IPS DF 19.7 (cell line): Measurements from ENCODE around the gene TRIM51.
"Not testable (repeated sequence)": the region's sequence is repeated elsewhere in the genome, so short reads cannot be mapped to it uniquely, and the experiment has no call there.

ENCODE experiments used
- DNase-seq: peaks from one replicate; pipeline ENCODE4 v3.0.0-alpha.2; 2013; ENCODE audit warnings: low read depth, low spot score

TRIM51 gene, protein sequence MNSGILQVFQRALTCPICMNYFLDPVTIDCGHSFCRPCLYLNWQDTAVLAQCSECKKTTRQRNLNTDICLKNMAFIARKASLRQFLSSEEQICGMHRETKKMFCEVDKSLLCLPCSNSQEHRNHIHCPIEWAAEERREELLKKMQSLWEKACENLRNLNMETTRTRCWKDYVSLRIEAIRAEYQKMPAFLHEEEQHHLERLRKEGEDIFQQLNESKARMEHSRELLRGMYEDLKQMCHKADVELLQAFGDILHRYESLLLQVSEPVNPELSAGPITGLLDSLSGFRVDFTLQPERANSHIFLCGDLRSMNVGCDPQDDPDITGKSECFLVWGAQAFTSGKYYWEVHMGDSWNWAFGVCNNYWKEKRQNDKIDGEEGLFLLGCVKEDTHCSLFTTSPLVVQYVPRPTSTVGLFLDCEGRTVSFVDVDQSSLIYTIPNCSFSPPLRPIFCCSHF

DNA sequence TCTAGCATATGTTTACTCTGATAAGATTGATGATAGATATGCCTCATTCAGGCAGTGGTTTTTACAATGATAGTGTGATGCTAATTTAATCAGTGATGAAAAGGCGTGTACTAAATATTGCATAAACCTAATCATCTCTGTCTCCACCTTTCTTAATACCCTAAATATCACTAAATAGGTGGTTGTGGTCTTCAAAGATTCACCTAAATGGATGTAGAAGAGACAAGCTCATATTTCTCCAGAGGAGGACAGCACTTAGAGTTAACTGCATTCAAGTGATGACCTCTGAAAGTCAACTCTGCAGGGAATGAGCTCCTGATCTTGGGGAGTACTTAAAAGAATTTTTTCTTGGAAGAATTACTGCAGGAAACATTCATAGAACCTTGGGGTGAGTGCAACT lies at the start of gene TRIM51:
TSS of gene TRIM51 (plus strand) at position 301 of the 400 bp plus-strand sequence. CDS start 2,132 bp downstream, outside the sequence.
- DNase-seq = not testable (repeated sequence)

DNA sequence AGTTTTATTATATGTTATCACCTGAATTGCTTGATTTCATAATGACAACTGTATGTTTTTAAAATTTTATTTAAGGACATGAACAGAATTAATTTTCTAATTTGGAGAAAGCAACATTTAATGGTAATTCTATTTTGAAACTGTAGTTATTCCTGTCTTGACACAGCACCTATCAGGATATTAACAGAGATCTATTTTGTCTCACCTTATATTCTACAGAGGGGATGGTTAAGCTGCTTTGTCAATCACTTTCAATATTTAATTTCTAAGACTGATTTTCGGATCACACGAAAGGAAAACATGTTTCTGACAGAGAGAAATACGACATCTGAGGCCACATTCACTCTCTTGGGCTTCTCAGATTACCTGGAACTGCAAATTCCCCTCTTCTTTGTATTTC lies 44.6 kb upstream of the TRIM51 start, which contains the start of gene OR5D16:
TSS of gene OR5D16 (plus strand) at position 301 of the 400 bp plus-strand sequence. CDS start at position 301, 0 bp downstream.
- no peak for DNase-seq

DNA sequence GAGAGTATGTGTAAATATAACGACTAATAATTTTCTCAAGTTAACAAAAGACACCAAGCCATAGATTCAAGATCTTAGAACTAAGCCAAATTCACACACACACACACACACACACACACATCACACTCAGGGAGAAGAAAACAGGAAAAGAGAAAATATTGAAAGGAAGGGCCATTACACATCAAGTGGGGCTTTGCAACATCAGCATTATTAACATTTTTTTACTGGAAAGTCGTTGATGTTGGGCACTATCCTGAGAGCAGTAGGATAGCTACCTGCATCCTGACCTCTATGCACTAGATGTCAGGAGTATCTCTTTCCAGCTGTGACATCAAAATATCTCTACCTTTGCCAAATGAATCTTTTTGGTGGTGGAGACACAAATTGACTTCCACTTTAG lies 35.6 kb upstream of the TRIM51 start:
- DNase-seq = no peak

DNA sequence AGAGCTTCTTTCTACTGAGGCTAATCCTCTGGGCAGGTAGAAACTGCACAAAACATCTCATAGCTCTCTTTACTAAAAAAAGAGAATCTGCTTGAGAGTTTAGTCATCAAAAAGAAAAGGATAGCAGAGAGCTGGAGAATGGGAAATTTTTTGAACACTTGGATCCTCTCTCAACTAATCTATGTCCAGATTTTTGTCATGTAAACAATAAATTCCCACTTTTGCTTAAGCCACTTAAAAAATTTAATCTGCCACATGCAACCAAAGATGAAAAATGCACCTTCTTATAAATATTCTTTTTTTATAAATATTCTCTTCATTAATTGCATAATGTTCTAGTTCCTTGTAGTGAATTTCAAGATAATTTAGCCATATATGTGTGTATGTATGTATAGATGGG lies 34.1 kb upstream of the TRIM51 start:
- DNase-seq = no peak

DNA sequence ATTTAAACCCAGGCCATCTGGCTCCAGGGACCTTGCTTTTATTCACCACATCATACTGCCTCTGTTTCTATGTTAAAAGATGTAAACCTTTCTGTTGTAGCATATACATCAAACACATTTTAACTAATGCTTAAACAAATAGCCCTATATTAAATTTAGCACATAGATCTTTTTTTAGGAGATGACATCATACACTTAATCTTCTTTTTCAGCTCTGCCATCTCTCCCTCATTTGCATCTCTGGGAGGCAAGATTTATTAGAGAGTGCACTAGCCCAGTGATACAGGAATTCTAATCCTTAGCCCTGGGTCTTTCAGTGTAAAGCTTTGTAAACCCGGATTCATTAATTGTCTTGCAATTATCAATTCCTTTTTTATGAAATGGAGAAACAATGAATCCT lies 31.0 kb upstream of the TRIM51 start:
- DNase-seq = no peak

DNA sequence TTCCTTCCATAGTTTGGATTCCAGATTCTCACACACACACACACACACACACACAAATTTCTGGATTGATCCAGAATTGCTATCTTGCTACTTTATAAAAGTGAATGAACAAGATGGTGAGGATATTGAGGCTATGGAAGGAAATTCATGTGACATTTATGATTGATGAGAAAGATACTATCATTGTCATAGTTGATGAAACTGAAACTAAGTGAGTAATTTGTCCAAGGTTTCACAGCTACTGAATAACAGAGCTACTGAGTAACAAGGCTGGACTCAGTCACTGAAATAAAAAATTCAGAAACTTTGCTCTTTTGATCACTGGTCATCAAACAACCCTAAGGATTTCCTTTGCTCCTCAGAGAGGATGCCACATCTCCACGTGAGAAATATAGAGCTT lies 28.4 kb upstream of the TRIM51 start:
- DNase-seq = no peak

DNA sequence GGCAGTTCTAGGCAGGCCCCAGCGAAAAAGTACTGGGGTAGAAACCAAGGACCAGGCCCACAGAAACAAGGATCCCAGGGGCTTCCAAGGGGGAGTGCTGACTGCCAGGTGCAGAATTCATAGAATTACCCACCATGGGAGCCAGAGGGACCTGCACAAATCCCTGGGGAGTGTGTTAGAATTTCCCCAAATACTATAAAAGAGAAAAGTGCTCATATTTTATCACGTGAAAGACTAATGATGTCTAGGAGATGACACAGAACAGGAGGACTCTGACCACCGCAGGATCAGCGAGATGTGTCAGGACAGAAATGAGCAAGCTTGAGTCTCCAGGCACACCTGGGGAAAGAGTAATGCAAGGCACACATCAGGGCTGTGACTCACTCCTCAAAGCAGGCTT lies 15.7 kb upstream of the TRIM51 start:
- DNase-seq = not testable (repeated sequence)

DNA sequence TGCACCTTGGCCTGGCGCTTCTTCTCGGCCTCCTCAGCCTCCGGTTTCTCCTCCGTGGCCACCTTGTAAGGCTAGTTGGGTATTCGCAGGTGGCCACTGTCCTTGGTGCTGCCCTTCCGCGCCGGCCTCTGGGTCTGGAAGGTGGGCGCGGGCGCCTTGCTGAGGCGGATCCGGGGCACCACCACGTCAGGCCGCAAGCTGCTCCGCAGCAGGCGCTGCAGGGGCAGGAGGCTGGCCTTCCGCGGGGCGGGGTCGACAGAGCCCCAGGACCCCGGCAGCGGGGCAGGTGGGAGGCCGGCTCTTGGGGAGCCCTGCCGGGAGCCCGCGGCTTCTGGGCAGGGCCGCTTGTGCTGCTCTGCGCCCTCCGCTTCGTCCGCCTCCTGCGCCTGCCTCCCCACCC lies 10.4 kb upstream of the TRIM51 start:
- not testable (repeated sequence) for DNase-seq

DNA sequence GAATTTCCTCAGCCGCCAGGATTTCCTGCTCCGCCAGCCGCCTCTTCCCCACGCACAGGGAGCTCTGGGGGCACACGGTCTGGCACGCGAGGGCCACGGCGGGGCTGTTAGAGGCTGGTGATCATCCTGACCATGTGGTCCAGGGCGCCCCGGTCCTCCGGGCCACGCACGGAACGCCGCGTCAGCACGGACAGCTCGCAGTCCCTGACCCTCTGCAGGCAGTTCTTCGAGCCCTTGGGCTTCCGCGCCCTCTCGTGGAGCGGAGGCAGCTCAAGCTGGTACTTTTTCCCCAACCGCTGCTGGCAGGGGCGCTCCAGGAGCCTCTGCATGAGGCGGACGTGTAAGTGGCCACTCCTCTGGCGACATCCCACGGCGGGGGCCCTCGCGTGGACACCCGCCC lies 10.0 kb upstream of the TRIM51 start:
- not testable (repeated sequence) for DNase-seq

DNA sequence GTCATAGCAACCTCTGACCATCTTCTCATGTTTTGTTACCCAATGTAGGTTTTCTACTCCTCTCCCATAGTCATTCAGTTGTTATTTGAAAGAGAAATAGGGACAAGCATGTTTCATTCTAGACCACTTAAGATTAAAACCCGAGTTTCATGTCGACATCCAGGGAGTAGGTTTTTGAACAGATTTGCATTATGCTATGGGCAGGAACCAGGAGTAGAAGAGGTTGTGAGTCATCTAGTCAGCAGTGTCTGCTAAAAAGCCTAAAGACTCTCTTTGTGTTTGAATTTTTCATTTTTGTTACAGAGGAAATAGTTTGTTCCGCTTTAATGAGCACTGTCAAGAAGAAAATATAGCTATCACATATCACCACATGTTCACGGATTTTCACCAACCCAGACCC lies 1.9 kb downstream of the TRIM51 start:
- not testable (repeated sequence) for DNase-seq

DNA sequence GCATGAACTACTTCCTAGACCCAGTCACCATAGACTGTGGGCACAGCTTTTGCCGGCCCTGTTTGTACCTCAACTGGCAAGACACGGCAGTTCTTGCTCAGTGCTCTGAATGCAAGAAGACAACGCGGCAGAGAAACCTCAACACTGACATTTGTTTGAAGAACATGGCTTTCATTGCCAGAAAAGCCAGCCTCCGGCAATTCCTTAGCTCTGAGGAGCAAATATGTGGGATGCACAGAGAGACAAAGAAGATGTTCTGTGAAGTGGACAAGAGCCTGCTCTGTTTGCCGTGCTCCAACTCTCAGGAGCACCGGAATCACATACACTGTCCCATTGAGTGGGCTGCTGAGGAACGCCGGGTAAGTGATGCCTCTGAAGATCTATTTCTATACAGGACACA lies 2.4 kb downstream of the TRIM51 start:
- DNase-seq = not testable (repeated sequence)

DNA sequence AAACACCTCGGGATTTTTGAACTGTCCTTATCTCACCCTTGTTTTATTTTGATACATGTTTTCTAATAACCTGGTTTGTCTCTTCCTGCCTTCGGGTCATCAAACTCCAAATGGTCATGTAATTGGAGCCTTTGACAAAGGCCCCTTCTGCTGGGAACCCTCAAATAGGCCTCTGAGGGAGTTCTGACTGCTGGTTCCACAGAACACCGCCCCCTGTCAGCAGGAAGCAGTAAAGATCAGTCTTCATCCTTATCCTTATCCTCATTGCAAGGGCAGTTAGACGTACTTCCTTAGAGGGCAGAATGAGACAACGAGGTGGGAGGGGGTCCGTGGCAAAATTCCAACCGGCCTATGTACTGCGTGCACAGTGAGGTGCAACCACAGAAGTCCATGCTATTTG lies 12.1 kb downstream of the TRIM51 start:
- no peak for DNase-seq

DNA sequence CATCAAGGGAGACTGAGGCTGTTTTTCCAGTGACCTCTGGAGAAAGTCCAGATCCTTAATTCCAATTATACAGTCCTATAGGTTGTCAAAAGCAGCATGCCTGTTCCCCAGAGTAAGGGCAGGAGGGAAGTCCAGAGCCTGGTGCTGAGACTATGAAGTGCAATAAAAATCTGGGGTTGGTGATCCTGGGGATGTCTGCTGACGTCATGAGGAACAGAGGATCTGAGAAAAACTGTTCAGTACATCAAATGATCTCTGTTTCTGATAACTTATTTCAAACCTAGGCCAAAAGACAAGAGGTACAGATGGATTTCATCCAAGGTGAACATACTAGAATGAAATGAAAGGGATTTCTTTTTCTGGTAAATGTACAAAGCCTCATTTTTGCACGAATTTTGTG lies 19.2 kb downstream of the TRIM51 start:
- DNase-seq = no peak

DNA sequence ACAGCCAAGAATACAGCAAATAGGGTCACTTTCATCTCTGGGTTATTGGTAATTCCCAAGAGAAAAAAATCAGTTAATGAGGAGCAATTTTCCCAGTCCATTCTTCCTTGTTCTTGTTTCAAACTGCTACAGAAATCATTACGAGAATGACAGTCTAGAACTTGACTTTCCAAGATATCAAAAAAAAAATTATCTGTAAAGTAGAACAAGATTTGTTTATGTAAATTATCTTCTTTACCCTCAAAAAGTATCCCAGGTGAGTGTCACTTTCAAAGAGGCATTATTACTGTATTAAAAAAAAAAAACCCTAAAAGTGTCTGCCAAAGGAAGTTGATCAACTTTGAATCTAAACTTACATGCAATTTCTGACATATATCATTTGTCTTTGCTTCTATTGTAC lies 31.4 kb downstream of the TRIM51 start, which contains the start of gene OR5W2:
TSS of gene OR5W2 (minus strand) at position 101 of the 400 bp plus-strand sequence. CDS start at position 101, 0 bp downstream.
- no peak for DNase-seq

DNA sequence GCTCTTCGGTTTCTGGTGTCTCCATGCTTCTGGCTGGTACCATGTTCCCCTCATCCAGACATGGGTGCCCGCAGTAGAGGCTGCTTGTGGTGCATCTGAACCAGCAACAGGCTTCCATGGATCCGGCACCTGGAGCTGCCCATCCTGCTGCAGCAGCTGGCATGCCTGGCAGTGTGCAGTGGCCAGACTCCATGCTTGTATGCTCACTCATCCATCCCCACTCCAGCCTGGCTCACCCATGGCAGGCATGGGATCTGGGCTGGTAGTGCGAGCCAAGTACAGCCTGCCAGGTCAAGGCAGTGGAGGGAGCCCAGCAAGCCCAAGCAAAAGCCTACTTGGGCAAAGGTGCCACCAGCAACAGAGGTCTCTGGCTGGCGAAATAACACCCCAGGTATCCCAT lies 37.4 kb downstream of the TRIM51 start:
- no peak for DNase-seq

DNA sequence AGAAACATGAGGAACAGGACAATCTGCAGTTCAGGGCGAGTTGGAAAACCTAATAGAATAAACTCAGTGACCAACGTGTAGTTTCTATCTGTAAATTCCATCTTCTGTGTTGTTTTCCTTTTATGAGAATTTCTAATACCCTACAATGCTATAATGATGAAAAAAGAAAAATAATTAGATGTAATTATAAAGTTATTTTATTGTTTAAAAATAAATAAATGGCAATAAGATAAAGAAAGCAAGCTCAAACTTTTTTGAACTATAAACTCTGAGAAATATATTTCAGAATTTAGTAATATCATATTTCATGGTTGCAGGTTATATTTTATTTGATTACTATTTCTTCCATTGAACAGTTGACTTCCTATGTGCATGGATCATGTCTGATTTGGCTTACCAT lies 53.2 kb downstream of the TRIM51 start, which contains the start of gene OR5I1:
TSS of gene OR5I1 (minus strand) at position 101 of the 400 bp plus-strand sequence. CDS start at position 101, 0 bp downstream.
- no peak for DNase-seq
